ENCODE results near the gene EYS. TPM values are rescaled to one million over a fixed set of nuclear protein-coding genes. Genes with fewer than 3 reads are reported as not detected.
"Not testable (repeated sequence)": the region's sequence is repeated elsewhere in the genome, so short reads cannot be mapped to it uniquely, and the experiment has no call there.

Gene EYS
- total RNA-seq, 1 experiment from 2014 or later = 0.13 TPM

- DNase-seq (ENCODE audit: low spot score) = no peak
Measured at GRCh38 chr6:65088575-65088974, 618.5 kb downstream of the EYS start.

- DNase-seq (ENCODE audit: low spot score) = no peak
Measured at GRCh38 chr6:65081756-65082155, 625.3 kb downstream of the EYS start.

- no peak for DNase-seq (ENCODE audit: low spot score)
Measured at GRCh38 chr6:65075705-65076230, 631.3 kb downstream of the EYS start.

GRCh38 chr6:65072500-65072899 is 634.5 kb downstream of the EYS start:
- no peak for DNase-seq (ENCODE audit: low spot score)

GRCh38 chr6:65071480-65071879 is 635.5 kb downstream of the EYS start:
- no peak for DNase-seq (ENCODE audit: low spot score)

- no peak for DNase-seq (ENCODE audit: low spot score)
Measured at GRCh38 chr6:65064844-65065243, 642.2 kb downstream of the EYS start.

GRCh38 chr6:65059568-65059967 is 647.5 kb downstream of the EYS start:
- no peak for DNase-seq (ENCODE audit: low spot score)

GRCh38 chr6:65055545-65055944 is 651.5 kb downstream of the EYS start:
- DNase-seq (ENCODE audit: low spot score) = no peak

- DNase-seq (ENCODE audit: low spot score) = no peak
Measured at GRCh38 chr6:65052626-65053025, 654.4 kb downstream of the EYS start.

GRCh38 chr6:65045801-65046200 is 661.2 kb downstream of the EYS start:
- DNase-seq (ENCODE audit: low spot score) = no peak

- no peak for DNase-seq (ENCODE audit: low spot score)
Measured at GRCh38 chr6:65014006-65014405, 693.0 kb downstream of the EYS start.

- no peak for DNase-seq (ENCODE audit: low spot score)
Measured at GRCh38 chr6:65006788-65007187, 700.2 kb downstream of the EYS start.

- DNase-seq (ENCODE audit: low spot score) = no peak
Measured at GRCh38 chr6:65004283-65004682, 702.7 kb downstream of the EYS start.

GRCh38 chr6:65002882-65003281 is 704.1 kb downstream of the EYS start:
- not testable (repeated sequence) for DNase-seq (ENCODE audit: low spot score)

- DNase-seq (ENCODE audit: low spot score) = no peak
Measured at GRCh38 chr6:65000815-65001214, 706.2 kb downstream of the EYS start.

- DNase-seq (ENCODE audit: low spot score) = no peak
Measured at GRCh38 chr6:64998204-64998603, 708.8 kb downstream of the EYS start.

- DNase-seq (ENCODE audit: low spot score) = no peak
Measured at GRCh38 chr6:64996301-64996700, 710.7 kb downstream of the EYS start.

GRCh38 chr6:64990652-64991304 is 716.2 kb downstream of the EYS start:
- DNase-seq (ENCODE audit: low spot score) = no peak

GRCh38 chr6:64988148-64988547 is 718.9 kb downstream of the EYS start:
- no peak for DNase-seq (ENCODE audit: low spot score)

GRCh38 chr6:64987066-64987465 is 720.0 kb downstream of the EYS start:
- DNase-seq (ENCODE audit: low spot score) = no peak

GRCh38 chr6:64985726-64986125 is 721.3 kb downstream of the EYS start:
- DNase-seq (ENCODE audit: low spot score) = no peak

GRCh38 chr6:64984948-64985347 is 722.1 kb downstream of the EYS start:
- DNase-seq (ENCODE audit: low spot score) = no peak

GRCh38 chr6:64983089-64983488 is 723.9 kb downstream of the EYS start:
- DNase-seq (ENCODE audit: low spot score) = no peak

GRCh38 chr6:64973142-64973541 is 733.9 kb downstream of the EYS start:
- no peak for DNase-seq (ENCODE audit: low spot score)

All from HT-29 (cell line).